ENCODE data around the gene NTRK1. TPM values are rescaled to one million over a fixed set of nuclear protein-coding genes. Genes with fewer than 3 reads are reported as not detected.
A peak's percentile ranks its signal among the peaks of the same experiment; 100 is the strongest.

NTRK1 gene
- total RNA-seq: not detected in 2 replicates

GRCh38 chr1:156860628-156861423 is at the start of gene NTRK1:
TSS of gene NTRK1 (plus strand) at chr1:156860865. CDS start at chr1:156860935, 70 bp downstream.
- peaks cover 30% of the 10 kb centered on the region for H3K27me3 ChIP-seq (ENCODE audit: control insufficient read depth, insufficient read depth, low read length)
- H3K4me3 ChIP-seq (ENCODE audit: low read depth, low read length): no peak within 1 kb of the TSS
- FAIRE-seq (no peak), DNase-seq (ENCODE audit: low read depth) (no peak)
- no peaks in the 10 kb centered on the region for H3K36me3 ChIP-seq (ENCODE audit: control insufficient read depth, insufficient read depth, low read length)
- no peak for TF ChIP-seq CTCF (IDR thresholded peaks at IDR 0.05; ENCODE audit: insufficient read depth, low read length, severe bottlenecking)

GRCh38 chr1:156811168-156811567 is 49.5 kb upstream of the NTRK1 start:
- no peak for FAIRE-seq

GRCh38 chr1:156812293-156812990 is 48.2 kb upstream of the NTRK1 start:
- no peak overlapping the region for H3K4me3 ChIP-seq (ENCODE audit: low read depth, low read length)
- TF ChIP-seq CTCF (IDR thresholded peaks at IDR 0.05; ENCODE audit: insufficient read depth, low read length, severe bottlenecking): no peak
- no peaks in the 10 kb centered on the region for H3K27me3 ChIP-seq (ENCODE audit: control insufficient read depth, insufficient read depth, low read length)
- peak; percentile 59 for DNase-seq (ENCODE audit: low read depth)
- H3K36me3 ChIP-seq (ENCODE audit: control insufficient read depth, insufficient read depth, low read length): no peaks in the 10 kb centered on the region
- peak; percentile 18 for FAIRE-seq

More at GRCh38 chr1:156811168-156811567, 49.5 kb upstream of the NTRK1 start:
- no peak overlapping the region for H3K4me3 ChIP-seq (ENCODE audit: low read depth, low read length)
- H3K36me3 ChIP-seq (ENCODE audit: control insufficient read depth, insufficient read depth, low read length): no peaks in the 10 kb centered on the region
- no peak for DNase-seq (ENCODE audit: low read depth)
- no peak for TF ChIP-seq CTCF (IDR thresholded peaks at IDR 0.05; ENCODE audit: insufficient read depth, low read length, severe bottlenecking)
- no peaks in the 10 kb centered on the region for H3K27me3 ChIP-seq (ENCODE audit: control insufficient read depth, insufficient read depth, low read length)

- H3K4me3 ChIP-seq (ENCODE audit: low read depth, low read length): peak overlapping the region; percentile 46
- H3K36me3 ChIP-seq (ENCODE audit: control insufficient read depth, insufficient read depth, low read length): no peaks in the 10 kb centered on the region
- no peak for FAIRE-seq
- TF ChIP-seq CTCF (IDR thresholded peaks at IDR 0.05; ENCODE audit: insufficient read depth, low read length, severe bottlenecking): no peak
- no peak for DNase-seq (ENCODE audit: low read depth)
- no peaks in the 10 kb centered on the region for H3K27me3 ChIP-seq (ENCODE audit: control insufficient read depth, insufficient read depth, low read length)
These were observed 47.4 kb upstream of the NTRK1 start for GRCh38 chr1:156813298-156813697.

GRCh38 chr1:156813750-156814570 is 46.7 kb upstream of the NTRK1 start:
- no peak for FAIRE-seq
- H3K4me3 ChIP-seq (ENCODE audit: low read depth, low read length): peak overlapping the region; percentile 46
- DNase-seq (ENCODE audit: low read depth): peak; percentile 31
- no peaks in the 10 kb centered on the region for H3K36me3 ChIP-seq (ENCODE audit: control insufficient read depth, insufficient read depth, low read length)
- peak; percentile 87 for TF ChIP-seq CTCF (IDR thresholded peaks at IDR 0.05; ENCODE audit: insufficient read depth, low read length, severe bottlenecking)
- no peaks in the 10 kb centered on the region for H3K27me3 ChIP-seq (ENCODE audit: control insufficient read depth, insufficient read depth, low read length)
